H9 (cell line): ENCODE data around the gene N4BP3. TPM values are rescaled to one million over a fixed set of nuclear protein-coding genes. Genes with fewer than 3 reads are reported as not detected.

Source experiments
- DNase-seq: peaks from one replicate; pipeline ENCODE4 v3.0.0-alpha.2; 2017
- H2AFZ ChIP-seq: one replicate; pipeline ENCODE4 v1.6.1; 2013; ENCODE audit warnings: mild to moderate bottlenecking, low read length, control low read depth, moderate library complexity
- H2AK5ac ChIP-seq: 2 replicates; pipeline ENCODE4 v1.6.1; 2013; ENCODE audit warnings: low read length, control low read depth, mixed read lengths; ENCODE audit not compliant: insufficient read length
- H2BK120ac ChIP-seq: one replicate; pipeline ENCODE4 v1.6.1; 2013; ENCODE audit warnings: low read depth, mild to moderate bottlenecking, low read length, control low read depth, inconsistent platforms; ENCODE audit not compliant: poor library complexity, severe bottlenecking
- H2BK12ac ChIP-seq: 2 replicates; pipeline ENCODE4 v1.6.1; 2013; ENCODE audit warnings: low read length, control low read depth, mixed read lengths, low read depth; ENCODE audit not compliant: insufficient read length
- H2BK15ac ChIP-seq: 2 replicates; pipeline ENCODE4 v1.6.1; 2013; ENCODE audit warnings: low read depth, low read length, control low read depth
- H2BK20ac ChIP-seq: one replicate; pipeline ENCODE4 v1.6.1; 2013; ENCODE audit warnings: low read depth, mild to moderate bottlenecking, low read length, control low read depth, inconsistent platforms; ENCODE audit not compliant: poor library complexity, severe bottlenecking
- H2BK5ac ChIP-seq: 2 replicates; pipeline ENCODE4 v1.6.1; 2013; ENCODE audit warnings: low read length, control low read depth, mixed read lengths; ENCODE audit not compliant: insufficient read length
- H3K14ac ChIP-seq: 2 replicates; pipeline ENCODE4 v1.6.1; 2013; ENCODE audit warnings: low read length, control low read depth; ENCODE audit not compliant: insufficient read depth
- H3K18ac ChIP-seq: 2 replicates; pipeline ENCODE4 v1.6.1; 2013; ENCODE audit warnings: low read depth, mild to moderate bottlenecking, mixed read lengths, low read length, control low read depth; ENCODE audit not compliant: insufficient read length
- H3K23ac ChIP-seq: 2 replicates; pipeline ENCODE4 v1.6.1; 2013; ENCODE audit warnings: low read length, control low read depth, mixed read lengths, low read depth; ENCODE audit not compliant: insufficient read length
- H3K23me2 ChIP-seq: 2 replicates; pipeline ENCODE4 v1.6.1; 2013; ENCODE audit warnings: low read depth, mild to moderate bottlenecking, mixed read lengths, low read length, control low read depth; ENCODE audit not compliant: insufficient read length, poor library complexity, severe bottlenecking
- H3K27ac ChIP-seq: 2 replicates; pipeline ENCODE4 v1.5.1; 2013; ENCODE audit warnings: low read length, control low read depth, mixed read lengths, low read depth; ENCODE audit not compliant: insufficient read length
- H3K27me3 ChIP-seq: 2 replicates; pipeline ENCODE4 v1.6.1; 2013; ENCODE audit warnings: low read length, control low read depth, inconsistent platforms; ENCODE audit not compliant: insufficient read depth
- H3K4ac ChIP-seq: 2 replicates; pipeline ENCODE4 v1.6.1; 2013; ENCODE audit warnings: low read depth, mild to moderate bottlenecking, control low read depth, inconsistent platforms, low read length, moderate library complexity
- H3K4me1 ChIP-seq: 2 replicates; pipeline ENCODE4 v1.6.1; 2013; ENCODE audit warnings: low read length, control low read depth, inconsistent platforms; ENCODE audit not compliant: insufficient read depth
- H3K4me2 ChIP-seq: 2 replicates; pipeline ENCODE4 v1.6.1; 2013; ENCODE audit warnings: low read length, control low read depth, mixed read lengths; ENCODE audit not compliant: insufficient read length, insufficient read depth
- H3K56ac ChIP-seq: 2 replicates; pipeline ENCODE4 v1.6.1; 2013; ENCODE audit warnings: low read depth, mild to moderate bottlenecking, mixed read lengths, low read length, control low read depth; ENCODE audit not compliant: insufficient read length
- H3K79me1 ChIP-seq: 2 replicates; pipeline ENCODE4 v1.6.1; 2013; ENCODE audit warnings: low read depth, mild to moderate bottlenecking, moderate library complexity, low read length, control low read depth, inconsistent platforms; ENCODE audit not compliant: insufficient read depth, poor library complexity, severe bottlenecking
- H3K79me2 ChIP-seq: 2 replicates; pipeline ENCODE4 v1.6.1; 2013; ENCODE audit warnings: low read length, control low read depth, inconsistent platforms; ENCODE audit not compliant: insufficient read depth
- H3K9ac ChIP-seq: 2 replicates; pipeline ENCODE4 v1.6.1; 2013; ENCODE audit warnings: low read length, control low read depth, mixed read lengths; ENCODE audit not compliant: insufficient read length; ENCODE audit errors: extremely low read depth
- H3K9me3 ChIP-seq: one replicate; pipeline ENCODE4 v1.6.1; 2013; ENCODE audit warnings: low read depth, low read length, inconsistent platforms; ENCODE audit not compliant: control insufficient read depth
- H3T11ph ChIP-seq: one replicate; pipeline ENCODE4 v1.6.1; 2013; ENCODE audit warnings: mild to moderate bottlenecking, low read length, control low read depth, inconsistent platforms
- H4K20me1 ChIP-seq: one replicate; pipeline ENCODE4 v1.6.1; 2013; ENCODE audit not compliant: control insufficient read depth, insufficient read length, insufficient read depth
- H4K5ac ChIP-seq: 2 replicates; pipeline ENCODE4 v1.6.1; 2013; ENCODE audit warnings: low read depth, mild to moderate bottlenecking, mixed read lengths, low read length, control low read depth; ENCODE audit not compliant: insufficient read length
- H4K8ac ChIP-seq: replicated peaks from 2 replicates; pipeline ENCODE4 v1.6.1; 2013; ENCODE audit warnings: low read length, control low read depth, mixed read lengths, low read depth; ENCODE audit not compliant: insufficient read length
- H4K91ac ChIP-seq: 2 replicates; pipeline ENCODE4 v1.6.1; 2013; ENCODE audit warnings: low read depth, mild to moderate bottlenecking, moderate library complexity, mixed read lengths, low read length, control low read depth; ENCODE audit not compliant: insufficient read length
- H3K27ac Mint-ChIP-seq, 3 experiments: 2 replicates in 2 of 3; 3 replicates in 1 of 3; pipeline ENCODE4 v1.8.0; 2020 to 2021; ENCODE audit warnings: mixed read lengths in 3 of 3, mild to moderate bottlenecking in 1 of 3, moderate library complexity in 1 of 3
- H3K27me3 Mint-ChIP-seq: 2 replicates; pipeline ENCODE4 v1.8.0; 2021; ENCODE audit warnings: low read depth, mild to moderate bottlenecking, moderate library complexity, mixed read lengths
- H3K36me3 Mint-ChIP-seq, 3 experiments: 2 replicates in 2 of 3; 3 replicates in 1 of 3; pipeline ENCODE4 v1.8.0; 2020 to 2021; ENCODE audit warnings: low read depth in 3 of 3, mixed read lengths in 3 of 3; ENCODE audit not compliant: insufficient read depth in 1 of 3
- H3K4me1 Mint-ChIP-seq, 2 experiments: 2 replicates each; pipeline ENCODE4 v1.8.0; 2020; ENCODE audit warnings: mixed read lengths in 2 of 2
- H3K4me3 Mint-ChIP-seq, 2 experiments: 2 replicates in 1 of 2; 3 replicates in 1 of 2; pipeline ENCODE4 v1.8.0; 2020 to 2021; ENCODE audit warnings: mild to moderate bottlenecking in 2 of 2, mixed read lengths in 2 of 2, moderate library complexity in 1 of 2
- H3K9me3 Mint-ChIP-seq, 2 experiments: 2 replicates in 1 of 2; 3 replicates in 1 of 2; pipeline ENCODE4 v1.8.0; 2020; ENCODE audit warnings: mild to moderate bottlenecking in 2 of 2, mixed read lengths in 2 of 2, moderate library complexity in 1 of 2
- CTCF ChIP-seq: fragments of 200-600 bp; sonication (generic); conservative IDR thresholded peaks from 3 replicates; pipeline ENCODE4 v1.8.0; 2021; ENCODE audit warnings: antibody characterized with exemption, mild to moderate bottlenecking
- WGBS: extraction: QIAGEN DNeasy Blood & Tissue Kit; methylation state at CpG from one replicate; pipeline ENCODE4 v1.1.7; 2013; ENCODE audit warnings: missing lambda C conversion rate, low lambda C conversion rate, mixed read lengths; ENCODE audit not compliant: insufficient read length; ENCODE audit errors: extremely low coverage; 5-methylcytosine and 5-hydroxymethylcytosine counted together
- total RNA-seq: library from RNA; stranded (reverse); gene quantifications from 2 replicates; pipeline ENCODE4 v1.2.1, GENCODE V29; 2021

Gene N4BP3
- total RNA-seq, 1 experiment from 2014 or later, result 32.1 TPM

- H3K9me3 Mint-ChIP-seq, result no peaks in the 10 kb centered on the region
- no peak overlapping the region for H2BK12ac ChIP-seq
- no peak overlapping the region for H3T11ph ChIP-seq
- no peaks in the 10 kb centered on the region for H3K79me1 ChIP-seq
- no peak overlapping the region; a peak in 1 of 7 replicates for H3K27ac Mint-ChIP-seq
- H4K20me1 ChIP-seq, result no peaks in the 10 kb centered on the region
- H3K14ac ChIP-seq, result no peak overlapping the region
- TF ChIP-seq CTCF, result no peak
- H3K56ac ChIP-seq, result no peak overlapping the region
- H2BK120ac ChIP-seq, result no peak overlapping the region
- H4K5ac ChIP-seq, result no peak overlapping the region
- H3K27me3 ChIP-seq, result no peaks in the 10 kb centered on the region; the same call in 1 of the 2 replicates
- H2BK20ac ChIP-seq, result no peak overlapping the region
- H2AK5ac ChIP-seq, result no peak overlapping the region
- no peak overlapping the region for H2BK5ac ChIP-seq
- no peaks in the 10 kb centered on the region for H3K79me2 ChIP-seq
- H3K4me1 ChIP-seq, result no peaks in the 10 kb centered on the region; the same call in 1 of the 2 replicates
- no CpG with 5 or more reads among the region's 22 CpGs for WGBS
- H2AFZ ChIP-seq, result no peak overlapping the region
- H3K27me3 Mint-ChIP-seq, result peaks cover 23% of the 10 kb centered on the region
- no peaks in the 10 kb centered on the region for H3K9me3 ChIP-seq
- no peak for DNase-seq
- no peak overlapping the region for H3K4me3 Mint-ChIP-seq
- no peak overlapping the region for H2BK15ac ChIP-seq
- H3K23ac ChIP-seq, result no peak overlapping the region
- H3K9ac ChIP-seq, result no peak overlapping the region
- no peak overlapping the region for H3K18ac ChIP-seq
- H3K4me2 ChIP-seq, result no peak overlapping the region
- peaks cover 11 to 13% of the 10 kb centered on the region in 2 experiments for H3K4me1 Mint-ChIP-seq
- H3K4ac ChIP-seq, result no peak overlapping the region
- H3K27ac ChIP-seq, result no peak overlapping the region
- H3K23me2 ChIP-seq, result no peaks in the 10 kb centered on the region
- H4K8ac ChIP-seq, result no peak overlapping the region
- no peak overlapping the region for H4K91ac ChIP-seq
- H3K36me3 Mint-ChIP-seq, result no peaks in the 10 kb centered on the region
These were observed 34.9 kb upstream of the N4BP3 start for GRCh38 chr5:178078197-178079010.
